Measurements from ENCODE around the gene ROM1. TPM values are rescaled to one million over a fixed set of nuclear protein-coding genes. Genes with fewer than 3 reads are reported as not detected.

ROM1 gene
- total RNA-seq, 4 donors from 2014 or later, result 1.9 to 3.9 (median 1.9) TPM; not detected in 1

DNA sequence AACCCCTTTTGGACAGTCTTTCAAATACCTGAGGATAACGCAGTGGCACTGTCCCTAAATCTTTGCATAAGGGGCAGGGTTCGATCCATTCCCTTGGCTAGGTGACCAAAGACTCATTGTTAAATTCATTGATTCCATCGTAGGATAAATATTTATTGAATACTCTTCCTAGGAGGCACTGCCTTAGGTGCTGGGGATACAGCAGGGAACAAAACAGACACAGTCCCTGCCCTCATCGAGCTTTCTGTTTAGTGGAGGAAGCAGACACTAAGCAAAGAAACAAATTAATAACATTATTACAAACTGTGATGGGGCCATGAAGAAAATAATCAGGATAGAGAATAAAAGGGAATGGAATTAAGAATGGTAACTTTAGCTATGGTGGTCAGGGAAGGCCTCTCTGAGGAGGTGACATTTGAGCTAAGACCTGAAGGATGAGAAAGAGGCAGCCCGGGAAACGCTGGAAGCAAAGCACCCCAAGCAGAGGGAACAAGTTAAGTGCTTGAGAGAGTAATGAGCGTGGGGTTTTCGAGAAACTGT, 8.0 kb downstream of the ROM1 start:
- peak overlapping the region; percentile 72 to 96 (median 88) for H3K27ac ChIP-seq
- H3K9me3 ChIP-seq, result no peaks in the 10 kb centered on the region

DNA sequence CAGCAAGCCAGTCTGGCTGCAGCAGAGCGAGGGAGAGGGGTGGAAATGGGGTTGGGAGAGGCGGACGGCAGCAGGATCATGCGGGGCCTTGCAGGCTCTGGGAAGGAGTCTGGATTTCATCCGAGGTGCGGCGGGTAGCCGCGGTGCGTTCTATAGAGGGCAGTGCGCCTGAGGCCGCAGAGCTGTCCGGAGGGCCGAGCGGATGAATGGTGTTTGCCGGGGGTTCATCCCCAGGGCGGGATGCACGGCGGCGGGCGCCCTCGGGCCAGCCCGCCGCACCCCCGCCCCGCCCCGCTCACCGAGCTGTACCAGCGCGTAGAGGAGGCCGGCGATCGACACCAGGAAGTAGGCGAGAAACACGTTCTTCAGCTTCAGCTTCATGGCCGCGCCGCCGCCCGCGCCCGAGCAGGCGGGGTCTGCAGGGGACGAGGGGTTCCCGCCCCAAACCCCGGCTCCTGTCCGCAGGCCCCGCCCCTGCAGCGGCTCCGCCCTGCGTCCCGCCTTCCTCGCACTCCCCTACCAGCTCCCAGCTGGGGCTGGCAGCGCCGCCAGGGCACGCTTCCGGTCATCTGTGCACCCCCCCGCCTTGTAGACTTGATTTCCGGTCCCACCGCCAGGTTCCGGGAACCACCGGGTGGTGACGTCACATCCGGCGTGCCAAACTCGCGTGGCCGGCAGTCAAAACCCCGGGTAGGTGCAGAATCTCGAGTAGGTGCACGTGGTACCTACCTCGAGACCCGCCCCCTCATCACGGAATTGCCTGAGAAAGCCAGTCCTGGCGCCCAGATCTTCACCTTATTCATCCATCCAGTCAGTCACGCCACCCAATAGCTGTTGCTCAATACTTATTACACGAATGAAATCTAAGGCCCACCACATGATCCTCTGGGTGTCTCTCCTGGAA, 8.8 kb downstream of the ROM1 start, which contains the start of gene B3GAT3:
B3GAT3 (minus strand) TSS at position 420 of the 904 bp plus-strand sequence; CDS start at position 381, 39 bp downstream.
- TF ChIP-seq POLR2A (IDR thresholded peaks at IDR 0.05), result peak; percentile 72 to 77
- TF ChIP-seq, protein P1, sequence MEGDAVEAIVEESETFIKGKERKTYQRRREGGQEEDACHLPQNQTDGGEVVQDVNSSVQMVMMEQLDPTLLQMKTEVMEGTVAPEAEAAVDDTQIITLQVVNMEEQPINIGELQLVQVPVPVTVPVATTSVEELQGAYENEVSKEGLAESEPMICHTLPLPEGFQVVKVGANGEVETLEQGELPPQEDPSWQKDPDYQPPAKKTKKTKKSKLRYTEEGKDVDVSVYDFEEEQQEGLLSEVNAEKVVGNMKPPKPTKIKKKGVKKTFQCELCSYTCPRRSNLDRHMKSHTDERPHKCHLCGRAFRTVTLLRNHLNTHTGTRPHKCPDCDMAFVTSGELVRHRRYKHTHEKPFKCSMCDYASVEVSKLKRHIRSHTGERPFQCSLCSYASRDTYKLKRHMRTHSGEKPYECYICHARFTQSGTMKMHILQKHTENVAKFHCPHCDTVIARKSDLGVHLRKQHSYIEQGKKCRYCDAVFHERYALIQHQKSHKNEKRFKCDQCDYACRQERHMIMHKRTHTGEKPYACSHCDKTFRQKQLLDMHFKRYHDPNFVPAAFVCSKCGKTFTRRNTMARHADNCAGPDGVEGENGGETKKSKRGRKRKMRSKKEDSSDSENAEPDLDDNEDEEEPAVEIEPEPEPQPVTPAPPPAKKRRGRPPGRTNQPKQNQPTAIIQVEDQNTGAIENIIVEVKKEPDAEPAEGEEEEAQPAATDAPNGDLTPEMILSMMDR (IDR thresholded peaks at IDR 0.05), result peak in 3 of 6 experiments; percentile 34 to 52 (median 38)
- Histone ChIP-seq H3K9me3 (no peaks in the 10 kb centered on the region), H3K36me3 (peaks cover 0 to 28% (median 0%) of the 10 kb centered on the region in 3 donors), H3K4me3 (peak within 1 kb of the TSS; percentile 51 to 99 (median 68)), H3K27me3 (no peaks in the 10 kb centered on the region), H3K27ac (peak within 1 kb of the TSS; percentile 72 to 96 (median 88)), H3K4me1 (peaks cover 2 to 15% (median 8%) of the 10 kb centered on the region in 4 donors)
- DNase-seq, result peak; percentile 98 to 99 (median 99)

More for the DNA sequence above, 8.0 kb downstream of the ROM1 start:
- H3K4me3 ChIP-seq, result peak overlapping the region; percentile 51 to 99 (median 68)
- TF ChIP-seq, protein P1 (IDR thresholded peaks at IDR 0.05), result no peak
- no peak for TF ChIP-seq POLR2A (IDR thresholded peaks at IDR 0.05)
- H3K36me3 ChIP-seq, result peaks cover 0 to 28% (median 0%) of the 10 kb centered on the region in 3 donors
- DNase-seq, result no peak
- peaks cover 2 to 15% (median 8%) of the 10 kb centered on the region in 4 donors for H3K4me1 ChIP-seq
- no peaks in the 10 kb centered on the region for H3K27me3 ChIP-seq

DNA sequence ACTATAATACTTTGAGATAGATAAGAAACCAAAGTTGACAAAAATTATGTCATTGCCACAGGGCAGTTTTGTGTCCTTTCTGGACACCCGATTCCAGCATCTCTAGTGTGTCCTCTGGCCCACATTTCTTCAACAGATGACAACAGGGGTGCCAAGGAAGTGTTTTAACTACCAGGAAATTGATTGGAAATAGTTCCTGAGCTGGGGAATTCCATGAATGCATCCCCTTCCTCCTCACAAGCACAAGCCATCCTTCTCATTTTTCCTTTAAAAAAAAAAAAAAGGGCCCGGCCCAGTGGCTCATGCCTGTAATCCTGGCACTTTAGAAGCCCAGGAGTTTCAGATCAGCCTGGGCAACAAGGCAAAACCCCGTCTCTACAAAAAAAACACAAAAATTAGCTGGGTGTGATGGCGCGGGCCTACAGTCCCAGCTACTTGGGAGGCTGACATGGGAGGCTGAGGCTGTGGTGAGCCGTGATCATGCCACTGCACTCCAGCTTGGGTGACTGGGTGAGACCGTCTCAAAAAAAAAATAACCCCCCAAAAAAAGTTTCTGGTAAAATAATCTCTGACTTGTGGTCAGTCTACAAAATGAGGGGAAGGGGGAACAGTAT, 9.5 kb downstream of the ROM1 start:
- Histone ChIP-seq H3K36me3 (peaks cover 0 to 28% (median 0%) of the 10 kb centered on the region in 3 donors), H3K9me3 (no peaks in the 10 kb centered on the region), H3K27ac (peak overlapping the region; percentile 72 to 96 (median 88)), H3K4me1 (peaks cover 2 to 15% (median 8%) of the 10 kb centered on the region in 4 donors), H3K27me3 (no peaks in the 10 kb centered on the region), H3K4me3 (peak overlapping the region in 3 of 4 donors; percentile 57 to 99 (median 80))
- no peak for DNase-seq
- TF ChIP-seq, protein P1 (IDR thresholded peaks at IDR 0.05), result no peak
- no peak for TF ChIP-seq POLR2A (IDR thresholded peaks at IDR 0.05)

DNA sequence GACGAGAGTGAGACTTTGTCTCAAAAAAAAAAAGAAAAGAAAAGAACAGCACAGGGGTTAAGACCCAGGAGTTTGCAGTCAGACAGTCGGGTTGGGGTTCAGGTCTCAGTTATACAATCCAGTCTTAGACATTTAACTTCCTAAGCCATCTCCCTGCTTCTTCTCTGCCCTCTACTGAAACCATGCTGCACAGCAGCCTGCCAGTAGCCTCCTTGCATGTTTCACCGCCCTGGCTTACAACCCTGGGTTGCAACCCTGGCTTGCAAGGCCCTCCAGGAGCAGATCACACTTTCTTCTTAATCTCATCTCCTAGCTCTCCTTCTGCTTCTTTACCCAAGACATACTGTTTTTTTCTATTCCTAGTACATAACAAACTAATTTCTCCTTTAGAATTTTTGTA, 14.7 kb downstream of the ROM1 start:
- H3K4me1 ChIP-seq, result no peaks in the 10 kb centered on the region
- peaks cover 0 to 76% (median 6%) of the 10 kb centered on the region in 3 donors for H3K36me3 ChIP-seq
- TF ChIP-seq, protein P1 (IDR thresholded peaks at IDR 0.05), result peak in 1 of 6 experiments; percentile 3
- no peak for TF ChIP-seq POLR2A (IDR thresholded peaks at IDR 0.05)

DNA sequence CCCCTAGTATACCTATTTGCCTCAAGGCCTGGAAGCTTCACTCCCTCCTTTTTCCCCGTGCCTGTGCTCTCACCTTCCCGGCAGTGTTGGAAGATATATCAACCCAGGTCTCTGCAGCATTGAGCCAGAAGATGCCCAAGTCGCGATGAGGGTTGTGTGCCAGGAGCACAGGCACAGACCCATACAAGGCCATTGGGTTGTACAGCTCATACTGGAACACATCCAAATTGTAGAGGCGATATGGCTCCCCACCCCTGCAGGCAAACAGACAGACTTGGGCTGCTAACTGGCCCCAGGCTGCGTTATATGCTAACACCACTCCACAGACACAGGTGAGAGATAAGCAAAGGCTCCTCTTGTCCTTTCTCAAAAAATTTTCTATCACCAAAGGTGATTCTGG, 19.4 kb downstream of the ROM1 start:
- DNase-seq, result no peak
- H3K4me3 ChIP-seq, result no peak overlapping the region
- TF ChIP-seq, protein P1 (IDR thresholded peaks at IDR 0.05), result no peak
- TF ChIP-seq POLR2A (IDR thresholded peaks at IDR 0.05), result no peak
- H3K27ac ChIP-seq, result no peak overlapping the region
- H3K4me1 ChIP-seq, result no peaks in the 10 kb centered on the region
- no peaks in the 10 kb centered on the region for H3K27me3 ChIP-seq
- peaks cover 0 to 97% (median 6%) of the 10 kb centered on the region in 3 donors for H3K36me3 ChIP-seq
- no peaks in the 10 kb centered on the region for H3K9me3 ChIP-seq

More for the DNA sequence above, 14.7 kb downstream of the ROM1 start:
- Histone ChIP-seq H3K9me3 (no peaks in the 10 kb centered on the region), H3K27ac (no peak overlapping the region), H3K27me3 (no peaks in the 10 kb centered on the region), H3K4me3 (no peak overlapping the region)
- no peak for DNase-seq
